ENCODE data around the gene RANBP9. TPM values are rescaled to one million over a fixed set of nuclear protein-coding genes. Genes with fewer than 3 reads are reported as not detected.
A peak's percentile ranks its signal among the peaks of the same experiment; 100 is the strongest.

The RANBP9 gene
- total RNA-seq, result 18.3 and 21.0 TPM in 2 replicates

- DNase-seq (ENCODE audit: low read depth in 2 of 2), result peak; percentile 88 to 90
Observed at GRCh38 chr6:13711733-13712598, at the start of gene RANBP9. Gene RANBP9 (minus strand): TSS chr6:13711835. CDS start chr6:13711505, 330 bp downstream.

GRCh38 chr6:13760307-13761304, 49.0 kb upstream of the RANBP9 start:
- DNase-seq (ENCODE audit: low read depth in 2 of 2), result peak in 1 of 2 donors; percentile 91

GRCh38 chr6:13759025-13759424, 47.4 kb upstream of the RANBP9 start:
- DNase-seq (ENCODE audit: low read depth in 2 of 2), result no peak

GRCh38 chr6:13754644-13755043, 43.0 kb upstream of the RANBP9 start:
- no peak for DNase-seq (ENCODE audit: low read depth in 2 of 2)

- no peak for DNase-seq (ENCODE audit: low read depth in 2 of 2)
Observed at GRCh38 chr6:13743736-13744127, 32.1 kb upstream of the RANBP9 start.

DNA sequence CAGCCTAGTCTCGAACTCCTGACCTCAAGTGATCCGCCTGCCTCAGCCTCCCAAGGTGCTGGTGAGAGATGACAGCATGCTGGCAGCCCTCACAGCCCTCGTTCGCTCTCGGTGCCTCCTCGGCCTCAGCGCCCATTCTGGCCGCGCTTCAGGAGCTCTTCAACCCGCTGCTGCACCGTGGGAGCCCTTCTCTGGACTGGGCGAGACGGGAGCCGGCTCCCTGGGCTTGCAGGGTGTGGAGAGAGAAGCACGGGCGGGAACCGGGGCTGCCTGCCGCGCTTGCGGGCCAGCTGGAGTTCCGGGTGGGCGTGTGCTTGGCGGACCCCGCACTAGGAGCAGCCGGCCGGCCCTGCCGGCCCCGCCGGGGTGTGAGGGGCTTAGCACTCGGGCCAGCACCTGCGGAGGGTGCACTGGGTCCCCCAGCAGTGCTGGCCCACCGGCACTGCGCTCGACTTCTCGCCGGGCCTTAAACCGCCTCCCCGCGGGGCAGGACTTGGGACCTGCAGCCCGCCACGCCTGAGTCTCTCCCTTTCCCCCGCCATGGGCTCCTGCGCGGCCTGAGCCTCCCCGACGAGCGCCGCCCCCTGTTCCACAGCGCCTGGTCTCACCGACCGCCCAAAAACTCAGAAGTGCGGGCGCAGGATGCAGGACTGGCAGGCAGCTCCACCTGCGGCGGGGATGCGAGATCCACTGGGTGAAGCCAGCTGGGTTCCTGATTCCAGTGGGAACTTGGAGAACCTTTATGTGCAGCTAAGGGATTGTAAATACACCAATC, 31.5 kb upstream of the RANBP9 start:
- no peak for DNase-seq (ENCODE audit: low read depth in 2 of 2)

DNA sequence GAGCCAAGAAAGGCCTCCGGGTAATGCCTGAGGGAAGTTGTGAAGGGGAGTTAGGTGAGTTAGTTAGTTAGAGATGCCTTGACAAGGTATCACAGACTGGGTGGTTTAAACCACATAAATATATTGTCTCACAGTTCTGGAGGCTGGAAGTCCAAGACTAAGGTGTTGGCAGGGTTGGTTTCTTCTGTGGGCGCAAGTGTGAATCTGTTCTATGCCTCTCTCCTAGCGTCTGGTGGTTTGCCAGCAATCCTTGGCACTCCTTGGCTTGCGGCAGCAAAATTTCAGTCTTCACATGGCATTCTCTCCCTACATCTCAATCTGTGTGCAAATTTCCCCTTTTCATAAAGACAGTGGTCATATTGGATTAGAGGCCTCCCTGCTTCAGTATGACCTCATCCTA, 29.7 kb upstream of the RANBP9 start:
- no peak for DNase-seq (ENCODE audit: low read depth in 2 of 2)

DNA sequence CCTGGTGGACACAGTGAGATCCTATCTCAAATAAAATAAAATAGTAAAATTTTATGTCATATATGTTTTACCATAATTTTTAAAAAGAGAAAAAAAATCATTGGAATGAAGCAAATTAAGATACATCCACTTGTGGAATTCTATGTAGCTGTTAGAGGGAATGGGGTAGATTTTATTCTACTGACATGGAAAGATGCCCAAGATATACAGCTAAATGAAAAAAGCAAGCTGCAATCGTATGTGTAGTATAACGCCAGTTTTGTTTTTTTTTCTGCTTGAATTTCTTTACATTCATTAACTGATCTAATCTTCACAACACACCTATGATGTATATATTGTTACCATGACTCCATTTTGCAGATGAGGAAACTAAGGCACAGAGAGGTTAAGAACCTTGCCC, 23.4 kb upstream of the RANBP9 start:
- DNase-seq (ENCODE audit: low read depth in 2 of 2), result no peak

GRCh38 chr6:13733178-13733887, 21.7 kb upstream of the RANBP9 start:
- peak; percentile 35 to 51 for DNase-seq (ENCODE audit: low read depth in 2 of 2)

DNA sequence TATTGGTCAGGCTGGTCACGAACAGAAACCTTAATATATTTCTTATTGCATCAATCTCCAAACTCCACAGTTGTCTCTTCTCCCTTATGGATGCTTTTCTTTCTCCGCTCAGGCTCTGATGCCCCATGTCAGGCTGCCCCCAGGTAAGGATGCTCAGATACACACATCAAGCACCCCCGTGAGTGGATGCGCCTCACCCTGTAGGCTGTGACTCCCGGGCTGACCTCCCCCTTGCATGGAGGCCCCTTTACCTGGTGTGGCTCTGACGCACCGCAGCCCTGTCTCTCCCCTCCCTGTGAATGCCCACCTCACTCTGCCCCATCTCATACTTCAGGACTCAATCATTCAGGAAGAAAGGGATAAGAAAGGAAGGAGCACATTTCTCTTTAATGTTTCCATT, 19.1 kb upstream of the RANBP9 start:
- DNase-seq (ENCODE audit: low read depth in 2 of 2), result no peak

DNA sequence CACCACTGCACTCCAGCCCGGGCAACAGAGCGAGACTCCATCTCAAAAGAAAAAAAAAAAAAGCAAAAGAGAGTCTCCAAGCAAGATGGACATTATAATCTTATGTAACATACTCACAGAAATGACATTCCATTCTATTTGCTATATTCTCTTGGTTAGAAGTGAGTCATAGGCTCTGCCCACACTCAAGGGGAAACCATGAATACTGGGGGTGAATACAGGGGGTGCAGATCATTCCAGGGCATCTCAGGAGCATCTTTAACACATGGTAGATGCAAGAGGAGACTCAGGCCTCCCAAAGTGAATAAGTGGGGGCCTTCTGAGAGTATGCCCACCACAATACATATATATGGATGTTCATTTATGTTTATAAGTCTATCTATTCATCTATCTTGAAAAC, 18.3 kb upstream of the RANBP9 start:
- DNase-seq (ENCODE audit: low read depth in 2 of 2), result no peak

DNA sequence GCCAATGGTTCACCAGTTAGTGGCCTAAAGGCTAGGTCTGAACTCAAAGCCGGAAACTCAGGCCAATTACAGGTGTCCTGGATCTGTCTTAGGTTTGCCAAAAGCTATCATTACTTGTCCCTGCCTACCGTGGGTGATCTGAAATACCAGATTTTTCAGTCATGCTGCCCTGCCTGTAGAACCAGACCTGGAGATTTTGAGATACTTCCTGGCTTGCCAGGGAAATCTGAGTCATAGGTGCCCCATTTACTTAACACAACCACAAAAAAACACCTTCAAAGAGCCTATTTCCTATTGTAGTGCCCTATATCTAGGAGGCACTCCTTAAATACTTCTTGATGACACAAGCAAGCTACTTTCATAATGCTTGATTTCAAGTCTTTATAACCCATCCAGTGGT, 13.9 kb upstream of the RANBP9 start:
- DNase-seq (ENCODE audit: low read depth in 2 of 2), result no peak

DNA sequence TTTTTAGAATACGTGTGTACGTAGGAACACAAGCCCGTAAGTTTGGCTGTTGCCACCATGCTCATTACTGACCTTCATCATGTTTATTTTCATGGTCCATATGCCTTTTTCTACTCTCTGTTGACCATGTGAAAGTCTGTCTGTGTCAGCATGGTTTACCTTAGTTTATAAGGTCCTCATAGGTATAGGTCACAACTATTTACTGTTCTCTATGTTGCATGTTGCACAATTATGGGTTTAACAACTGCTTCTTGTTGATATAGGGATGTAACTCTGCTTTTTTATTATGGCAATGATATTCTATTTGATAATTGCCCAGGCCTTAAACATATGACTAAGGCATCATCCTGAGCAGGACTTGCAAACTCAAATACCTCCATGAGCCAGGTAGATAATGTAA, 13.4 kb upstream of the RANBP9 start:
- no peak for DNase-seq (ENCODE audit: low read depth in 2 of 2)

- DNase-seq (ENCODE audit: low read depth in 2 of 2), result no peak
Observed at GRCh38 chr6:13724182-13724581, 12.5 kb upstream of the RANBP9 start.

DNA sequence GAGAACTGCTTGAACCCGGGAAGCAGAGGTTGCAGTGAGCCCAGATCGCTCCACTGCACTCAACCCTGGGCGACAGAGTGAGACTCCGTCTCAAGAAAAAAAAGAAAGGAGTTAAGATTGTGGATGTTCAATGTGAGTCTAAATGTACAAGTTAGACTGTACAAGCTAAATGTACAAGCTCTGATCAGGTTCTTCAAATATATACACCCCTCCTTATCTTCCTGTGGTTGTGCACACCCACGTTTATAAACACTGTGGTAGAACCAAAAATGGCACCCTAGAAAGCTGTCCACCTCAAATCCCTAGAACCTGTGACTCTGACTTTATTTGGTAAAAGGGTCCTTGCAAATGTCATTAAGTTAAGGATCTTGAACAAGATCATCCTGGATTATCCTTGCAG, 11.2 kb upstream of the RANBP9 start:
- DNase-seq (ENCODE audit: low read depth in 2 of 2), result no peak

DNA sequence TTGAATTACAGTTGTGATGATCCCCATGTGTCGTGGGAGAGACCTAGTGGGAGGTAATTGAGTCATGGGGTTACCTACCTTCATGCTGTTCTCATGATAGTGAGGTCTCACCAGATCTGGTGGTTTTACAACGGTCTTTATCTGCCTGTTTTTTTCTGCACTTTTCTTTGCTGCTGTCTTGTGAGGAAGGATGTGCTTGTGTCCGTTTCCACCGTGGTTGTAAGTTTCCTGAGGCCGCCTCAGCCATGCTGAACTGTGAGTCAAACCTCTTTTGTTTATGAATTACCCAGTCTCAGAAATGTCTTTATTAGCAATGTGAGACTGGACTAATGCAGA, 6.5 kb upstream of the RANBP9 start:
- DNase-seq (ENCODE audit: low read depth in 2 of 2), result peak in 1 of 2 donors; percentile 44

- DNase-seq (ENCODE audit: low read depth in 2 of 2), result no peak
Observed at GRCh38 chr6:13716955-13717295, 5.3 kb upstream of the RANBP9 start.

DNA sequence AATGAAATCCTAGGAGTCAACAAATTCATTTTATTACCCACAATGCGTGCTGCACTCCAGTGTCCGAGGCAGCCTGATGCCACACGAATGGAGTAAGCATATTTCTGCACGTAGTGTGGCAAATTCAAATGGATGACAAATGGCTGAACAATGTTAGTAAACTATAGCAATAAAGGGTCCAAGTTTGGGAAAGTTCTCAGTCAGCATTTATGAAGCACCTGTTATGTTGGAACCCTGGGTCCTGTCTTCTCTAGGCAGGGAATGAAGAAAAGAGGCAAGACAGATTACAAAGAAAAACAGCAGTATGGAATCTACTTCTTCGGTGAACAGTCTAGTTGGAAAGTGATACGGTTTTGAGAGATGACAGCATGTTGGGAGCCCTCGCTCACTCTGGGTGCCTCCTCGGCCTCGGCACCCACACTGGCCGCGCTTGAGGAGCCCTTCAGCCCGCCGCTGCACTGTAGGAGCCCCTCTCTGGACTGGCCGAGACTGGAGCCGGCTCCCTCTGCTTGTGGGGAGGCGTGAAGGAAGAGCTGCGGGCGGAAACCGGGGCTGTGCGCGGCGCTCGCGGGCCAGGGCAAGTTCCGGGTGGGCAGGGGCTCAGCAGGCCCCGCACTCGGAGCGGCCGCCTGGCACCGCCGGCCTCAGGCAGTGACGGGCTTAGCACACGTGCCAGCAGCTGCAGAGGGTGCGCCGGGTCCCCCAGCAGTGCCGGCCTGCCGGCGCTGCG, 4.8 kb upstream of the RANBP9 start:
- no peak for DNase-seq (ENCODE audit: low read depth in 2 of 2)

DNA sequence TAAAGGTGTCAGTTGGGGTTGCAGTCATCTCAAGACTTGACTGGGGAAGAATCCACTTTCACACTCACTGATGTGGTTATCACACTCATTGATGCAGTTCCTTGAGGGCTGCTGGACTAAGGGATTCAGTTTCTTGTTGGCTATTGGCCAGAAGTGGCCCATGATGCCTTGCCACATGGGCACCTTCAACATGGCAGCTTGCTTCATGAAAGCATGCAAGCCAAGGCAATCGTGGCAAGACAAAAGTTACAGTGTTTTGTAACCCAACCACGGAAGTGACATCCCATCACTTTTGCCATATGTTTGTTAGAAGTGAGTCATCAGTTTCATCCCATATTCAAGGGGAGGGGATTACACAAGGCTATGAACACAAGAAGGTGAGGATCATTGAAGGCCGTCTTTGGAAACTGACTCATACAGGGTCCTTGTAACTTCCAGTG, 3.8 kb upstream of the RANBP9 start:
- no peak for DNase-seq (ENCODE audit: low read depth in 2 of 2)

DNA sequence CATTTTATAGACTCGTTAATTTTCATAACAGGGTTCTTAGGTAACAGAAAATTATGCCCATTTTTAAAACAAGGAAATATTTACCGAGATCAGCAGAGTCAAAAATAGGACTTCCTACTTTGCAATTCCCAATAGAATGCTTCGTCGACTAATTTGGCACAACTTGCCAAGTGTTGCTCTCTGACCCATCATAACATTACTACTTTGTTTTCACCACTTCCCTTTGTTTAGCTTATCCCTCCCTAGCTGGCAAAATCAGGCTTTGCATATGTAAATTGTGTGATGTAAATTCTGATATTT, 914 bp upstream of the RANBP9 start:
- DNase-seq (ENCODE audit: low read depth in 2 of 2), result peak; percentile 51 to 77

DNA sequence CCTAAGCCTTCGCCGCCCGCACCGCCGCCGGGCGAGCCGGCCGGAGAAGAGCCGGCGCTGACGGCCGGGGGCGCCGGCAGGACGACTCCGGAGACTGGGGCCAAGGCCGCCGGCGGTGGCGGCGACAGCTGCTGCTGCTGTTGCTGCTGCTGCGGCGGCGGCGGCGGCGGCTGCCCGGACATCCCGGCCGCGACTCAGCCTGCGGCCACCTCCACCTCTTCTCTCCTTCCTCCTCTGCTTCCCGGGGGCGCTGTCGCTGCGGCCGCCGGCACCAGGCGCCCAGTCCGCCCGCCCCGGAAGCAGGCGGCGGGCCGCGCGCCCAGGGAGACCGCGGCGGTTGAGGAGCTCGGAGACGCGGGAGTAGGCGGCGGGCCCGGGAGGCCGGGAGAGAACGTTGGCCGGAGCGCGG, 307 bp downstream of the RANBP9 start:
- no peak for DNase-seq (ENCODE audit: low read depth in 2 of 2)

All from lung microvascular endothelial cell (primary cell).